Measurements from ENCODE around the gene ATL2. TPM values are rescaled to one million over a fixed set of nuclear protein-coding genes. Genes with fewer than 3 reads are reported as not detected.
"Not testable (repeated sequence)": the region's sequence is repeated elsewhere in the genome, so short reads cannot be mapped to it uniquely, and the experiment has no call there.

ATL2 gene
- total RNA-seq, 1 experiment from 2014 or later: 95.4 TPM

GRCh38 chr2:38390947-38391346 lies 13.9 kb upstream of the ATL2 start:
- DNase-seq (ENCODE audit: low read depth): no peak

GRCh38 chr2:38387887-38388286 lies 10.8 kb upstream of the ATL2 start:
- no peak for DNase-seq (ENCODE audit: low read depth)

GRCh38 chr2:38386821-38387220 lies 9.7 kb upstream of the ATL2 start:
- no peak for DNase-seq (ENCODE audit: low read depth)

DNA sequence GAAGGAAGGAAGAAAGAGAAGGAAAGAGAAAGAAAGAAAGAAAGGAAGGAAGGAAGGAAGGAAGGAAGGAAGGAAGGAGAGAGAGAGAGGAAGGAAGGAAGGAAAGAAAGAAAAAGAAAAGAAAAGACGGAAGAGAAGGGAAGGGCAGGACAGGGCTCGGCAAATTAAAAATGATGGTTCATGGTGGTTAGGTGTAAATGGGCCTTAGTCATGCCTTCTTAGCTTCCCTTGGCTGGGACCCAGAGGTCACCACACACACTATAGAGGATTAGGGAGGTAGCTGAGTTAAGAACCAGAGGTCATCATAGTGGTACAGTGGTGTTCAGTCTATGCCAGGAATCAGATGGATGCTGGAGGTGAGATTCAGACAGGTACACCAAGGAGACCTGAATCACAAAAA lies 9.3 kb upstream of the ATL2 start:
- DNase-seq (ENCODE audit: low read depth): peak; percentile 58

DNA sequence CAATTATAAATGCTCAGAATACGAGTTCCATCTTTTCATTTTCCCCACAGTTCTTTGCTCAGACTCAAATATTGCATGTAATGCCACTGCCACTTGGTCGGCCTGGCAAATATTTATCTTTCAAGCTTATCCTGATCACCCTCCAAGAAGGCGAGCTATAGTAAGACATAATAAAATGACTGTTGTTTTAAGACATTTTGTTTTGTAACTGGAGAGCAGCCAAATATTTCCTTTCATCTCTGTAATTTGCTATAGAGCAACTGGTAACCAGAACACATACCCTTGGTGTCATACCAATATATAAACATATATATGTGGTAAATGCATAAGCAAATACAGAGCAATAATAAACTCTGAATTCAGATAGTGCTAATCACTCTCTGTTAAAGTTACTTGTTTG lies 7.3 kb upstream of the ATL2 start:
- no peak for DNase-seq (ENCODE audit: low read depth)

DNA sequence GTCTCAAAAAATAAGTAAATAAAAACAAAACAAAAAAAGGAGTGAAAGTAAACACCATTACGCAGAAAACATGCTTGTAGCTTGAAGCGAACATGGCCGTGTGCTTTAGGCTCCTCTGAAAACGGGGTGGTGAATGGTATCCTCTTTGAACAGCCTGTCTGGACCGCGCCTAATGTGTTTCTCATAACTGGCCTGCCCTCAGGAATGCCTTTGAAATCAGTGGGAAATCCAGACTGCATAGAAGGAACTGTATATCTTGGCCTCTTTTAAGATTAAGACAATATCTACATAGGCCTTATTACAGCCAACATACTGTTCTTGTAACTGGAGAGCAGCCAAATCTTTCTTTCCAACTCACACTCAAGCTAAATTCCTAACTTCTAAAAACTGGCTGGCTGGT lies 6.7 kb upstream of the ATL2 start:
- not testable (repeated sequence) for DNase-seq (ENCODE audit: low read depth)

DNA sequence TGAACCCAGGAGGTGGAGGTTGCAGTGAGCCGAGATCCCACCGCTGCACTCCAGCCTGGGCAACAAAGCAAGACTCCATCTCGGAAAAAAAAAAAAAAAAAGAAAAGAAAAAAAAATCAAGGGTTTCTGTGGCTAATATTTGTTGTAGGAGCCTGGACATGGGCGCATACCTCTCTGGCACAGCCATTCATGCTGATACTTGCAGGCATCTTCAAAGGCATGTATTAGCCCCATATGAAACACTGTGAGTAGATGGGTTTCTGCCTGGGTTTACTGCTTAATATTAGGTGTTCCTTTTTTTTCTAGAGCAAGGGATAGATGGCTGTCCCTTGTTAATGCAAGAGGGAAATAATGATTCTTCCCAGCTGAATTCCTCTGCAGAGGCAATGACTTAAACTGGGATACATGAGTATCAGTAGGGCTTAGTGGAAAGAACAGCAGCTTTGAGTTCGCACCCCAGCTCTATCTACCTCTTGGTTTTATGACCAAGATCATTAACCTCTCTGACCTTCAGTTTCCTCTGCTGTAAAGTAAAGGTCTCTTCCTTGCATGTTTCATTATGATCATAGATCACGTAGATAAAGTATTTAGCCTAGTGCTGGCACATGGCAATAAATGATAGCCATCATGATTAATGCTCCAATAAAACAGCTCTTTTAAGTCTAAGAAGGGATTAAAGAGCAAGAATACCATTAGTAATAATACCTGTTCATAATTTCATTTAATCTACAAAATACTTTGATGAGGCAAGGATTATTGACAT lies 4.5 kb upstream of the ATL2 start:
- no peak for DNase-seq (ENCODE audit: low read depth)

DNA sequence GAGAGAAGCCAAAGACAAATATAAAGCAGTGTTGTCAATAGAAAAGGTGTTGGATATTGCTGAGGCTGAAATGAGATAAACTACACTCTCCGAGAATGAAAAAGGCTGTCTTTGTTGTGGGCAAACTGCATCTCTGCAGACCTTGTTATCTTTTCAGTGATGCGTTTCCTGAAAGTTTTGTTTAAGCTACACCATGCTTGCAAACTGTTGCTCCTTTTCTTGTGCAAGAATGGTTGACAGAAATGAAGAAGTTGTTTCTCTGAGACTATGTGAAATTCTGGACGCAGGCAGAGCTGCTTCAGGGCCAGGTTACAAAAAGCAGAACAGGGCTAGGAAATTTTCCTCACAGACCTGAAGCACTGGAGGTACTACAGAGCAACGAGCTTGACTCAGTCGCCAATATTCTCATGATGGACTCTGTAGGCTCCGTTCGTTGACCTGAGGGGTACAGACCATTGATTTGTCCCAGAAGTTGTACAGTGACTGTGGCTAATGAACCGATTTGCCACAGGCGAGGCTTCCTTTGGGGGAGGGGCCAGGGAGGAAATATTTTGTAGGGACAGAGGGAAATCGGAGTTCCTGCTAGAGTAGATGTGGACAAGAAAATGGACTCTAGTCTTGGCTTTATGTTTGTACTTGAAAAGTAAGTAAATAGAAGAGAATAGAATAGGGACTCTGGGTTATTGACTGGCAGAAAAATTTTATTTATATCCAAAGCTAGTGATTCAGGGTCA lies 3.5 kb upstream of the ATL2 start:
- DNase-seq (ENCODE audit: low read depth): no peak

DNA sequence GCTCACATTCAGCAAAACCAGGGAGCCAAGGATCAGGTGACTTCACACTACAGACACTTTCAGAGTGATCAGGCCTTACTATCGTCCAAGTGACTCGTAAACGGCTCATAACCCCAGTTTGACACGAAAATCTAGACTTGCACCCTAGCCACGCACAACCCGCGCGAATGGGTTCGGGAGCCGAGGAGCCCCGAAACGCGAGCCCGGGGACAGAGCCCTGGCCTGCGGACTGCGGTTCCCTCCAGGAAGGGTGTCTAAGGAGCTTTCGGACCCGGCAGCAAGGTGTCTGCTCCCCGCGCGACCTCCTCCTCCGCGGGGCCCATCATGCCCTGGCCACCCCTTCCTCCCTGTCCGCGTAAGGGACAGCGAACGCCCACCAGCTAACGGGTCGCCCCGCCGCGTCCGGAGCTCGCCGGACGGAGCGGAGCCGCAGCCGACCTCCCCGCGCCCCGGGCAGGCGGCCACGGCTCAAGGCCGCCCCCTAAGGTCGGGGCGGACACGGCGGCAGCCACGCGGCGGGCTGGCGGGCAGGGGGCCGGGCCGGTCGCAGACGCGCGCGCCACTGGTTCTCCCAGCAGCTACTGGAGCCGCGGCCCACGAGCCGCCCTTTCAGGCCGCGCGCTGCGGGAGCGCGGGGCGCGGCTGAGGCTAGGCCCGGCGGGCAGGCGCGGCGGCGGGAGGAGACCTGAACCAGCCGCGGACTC lies 575 bp downstream of the ATL2 start:
- peak; percentile 66 for DNase-seq (ENCODE audit: low read depth)

GRCh38 chr2:38375696-38376345 lies 1.3 kb downstream of the ATL2 start:
- no peak for DNase-seq (ENCODE audit: low read depth)

DNA sequence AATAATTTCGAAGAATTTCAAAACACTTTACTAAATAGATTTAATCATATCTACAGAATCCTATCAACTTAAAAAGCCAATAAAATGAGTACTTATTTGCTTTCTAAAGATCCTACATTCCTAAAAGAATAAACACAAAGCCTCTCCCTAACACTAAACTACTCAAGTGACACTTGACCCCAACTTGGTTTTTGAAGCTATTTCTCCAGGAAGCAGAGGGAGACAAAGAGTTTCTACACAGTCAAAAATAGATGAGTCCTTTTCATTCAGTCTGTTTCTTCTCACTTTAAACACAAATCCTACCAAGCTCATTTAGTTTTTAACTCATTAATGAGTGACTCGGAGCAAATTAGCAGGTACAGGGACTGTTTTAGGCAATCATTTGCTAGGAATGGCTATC lies 2.1 kb downstream of the ATL2 start:
- DNase-seq (ENCODE audit: low read depth): no peak

GRCh38 chr2:38371235-38371634 lies 5.8 kb downstream of the ATL2 start:
- DNase-seq (ENCODE audit: low read depth): no peak

DNA sequence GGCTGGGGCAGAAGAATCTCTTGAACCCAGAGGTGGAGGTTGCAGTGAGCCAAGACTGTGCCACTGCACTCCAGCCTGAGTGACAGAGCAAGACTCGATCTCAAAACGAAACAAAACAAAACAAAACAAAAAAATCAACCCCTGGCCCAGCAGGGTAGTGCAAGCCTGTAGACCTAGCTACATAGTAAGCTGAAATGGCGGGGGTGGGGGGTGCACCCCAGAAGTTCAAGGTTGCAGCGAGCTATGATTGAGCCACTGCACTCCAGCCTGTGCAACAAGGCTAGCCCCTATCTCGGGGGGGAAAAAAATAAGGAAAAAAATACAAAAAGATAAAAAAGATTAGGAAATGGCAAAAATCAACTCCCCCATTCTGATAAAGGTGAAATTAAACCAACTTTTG lies 6.4 kb downstream of the ATL2 start:
- no peak for DNase-seq (ENCODE audit: low read depth)

GRCh38 chr2:38362232-38362631 lies 14.8 kb downstream of the ATL2 start:
- DNase-seq (ENCODE audit: low read depth): no peak

GRCh38 chr2:38360177-38360576 lies 16.9 kb downstream of the ATL2 start:
- DNase-seq (ENCODE audit: low read depth): no peak

DNA sequence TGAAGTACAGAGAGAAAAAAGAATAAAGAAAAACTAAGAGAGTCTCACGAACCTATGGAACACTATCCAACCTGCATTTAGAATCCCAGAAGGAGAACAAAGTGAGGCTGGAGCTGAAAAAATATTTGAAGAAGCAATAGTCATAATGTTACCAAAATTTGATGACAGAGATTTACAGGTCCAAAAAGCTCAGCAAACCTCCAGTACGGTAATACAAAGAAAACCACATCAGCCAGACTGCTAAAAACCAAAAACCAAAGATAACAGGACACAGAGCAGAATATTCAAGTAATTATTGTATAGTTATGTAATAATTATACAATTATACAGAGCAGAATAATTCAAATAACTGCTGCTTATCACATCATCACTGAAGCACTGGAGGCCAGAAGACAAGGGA lies 23.7 kb downstream of the ATL2 start:
- no peak for DNase-seq (ENCODE audit: low read depth)

DNA sequence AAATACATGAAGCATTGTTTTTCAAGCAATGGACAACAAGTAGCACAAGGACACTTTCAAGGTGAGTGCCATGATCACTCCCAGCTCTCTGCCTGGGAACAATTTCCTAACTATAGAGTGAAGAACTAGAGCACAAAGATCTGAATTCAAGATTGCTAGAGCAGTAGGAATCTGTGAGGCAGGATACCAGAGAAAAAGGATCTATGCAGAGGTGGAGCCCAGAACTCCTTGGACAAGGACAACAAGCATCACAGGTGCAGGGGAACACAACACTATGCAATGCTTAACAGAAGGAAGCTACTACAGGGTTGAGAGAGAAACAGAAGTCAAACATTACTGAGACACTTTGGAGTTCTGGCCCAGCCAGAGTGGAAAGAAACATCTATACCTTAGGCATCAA lies 24.7 kb downstream of the ATL2 start:
- no peak for DNase-seq (ENCODE audit: low read depth)

DNA sequence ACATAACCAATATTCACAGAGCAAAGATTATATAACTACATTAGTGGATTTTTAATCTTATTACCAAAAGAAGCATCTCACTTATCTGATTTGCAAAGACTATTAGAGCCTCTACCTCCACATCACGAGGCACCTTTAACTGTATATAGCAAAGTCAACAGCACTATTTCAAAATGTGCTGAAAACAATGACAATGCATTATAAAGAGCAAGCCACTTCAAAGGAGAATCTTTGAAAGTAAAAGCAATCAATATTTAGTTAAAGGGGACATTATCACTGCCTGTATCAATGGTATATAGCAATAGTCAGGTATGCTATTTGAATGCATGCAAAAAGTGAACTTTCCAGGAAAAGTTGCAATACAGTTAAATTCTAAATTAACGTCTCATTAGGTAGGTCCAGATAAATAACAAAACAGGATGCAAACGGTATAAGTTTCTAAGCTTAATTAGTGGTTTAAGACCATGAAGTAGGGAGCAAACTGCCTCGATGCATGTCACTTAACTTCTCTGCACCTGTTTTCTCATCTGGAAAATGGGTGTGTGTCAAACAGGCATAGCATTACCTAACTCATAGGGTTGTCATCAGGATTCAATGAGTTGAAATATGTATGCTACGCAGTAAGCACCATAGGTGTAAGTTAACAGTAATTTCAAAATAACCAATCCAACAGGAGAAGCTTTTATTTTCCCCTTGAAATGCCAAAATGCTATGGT lies 31.6 kb downstream of the ATL2 start:
- DNase-seq (ENCODE audit: low read depth): no peak

- DNase-seq (ENCODE audit: low read depth): no peak
Measured at GRCh38 chr2:38344813-38345212, 32.3 kb downstream of the ATL2 start.

GRCh38 chr2:38343212-38343611 lies 33.9 kb downstream of the ATL2 start:
- DNase-seq (ENCODE audit: low read depth): no peak

GRCh38 chr2:38336621-38337020 lies 40.5 kb downstream of the ATL2 start:
- no peak for DNase-seq (ENCODE audit: low read depth)

- DNase-seq (ENCODE audit: low read depth): no peak
Measured at GRCh38 chr2:38330754-38331153, 46.3 kb downstream of the ATL2 start.
